ENCODE data around the gene LDOC1.
"Not testable (repeated sequence)": the region's sequence is repeated elsewhere in the genome, so short reads cannot be mapped to it uniquely, and the experiment has no call there.

Gene LDOC1

DNA sequence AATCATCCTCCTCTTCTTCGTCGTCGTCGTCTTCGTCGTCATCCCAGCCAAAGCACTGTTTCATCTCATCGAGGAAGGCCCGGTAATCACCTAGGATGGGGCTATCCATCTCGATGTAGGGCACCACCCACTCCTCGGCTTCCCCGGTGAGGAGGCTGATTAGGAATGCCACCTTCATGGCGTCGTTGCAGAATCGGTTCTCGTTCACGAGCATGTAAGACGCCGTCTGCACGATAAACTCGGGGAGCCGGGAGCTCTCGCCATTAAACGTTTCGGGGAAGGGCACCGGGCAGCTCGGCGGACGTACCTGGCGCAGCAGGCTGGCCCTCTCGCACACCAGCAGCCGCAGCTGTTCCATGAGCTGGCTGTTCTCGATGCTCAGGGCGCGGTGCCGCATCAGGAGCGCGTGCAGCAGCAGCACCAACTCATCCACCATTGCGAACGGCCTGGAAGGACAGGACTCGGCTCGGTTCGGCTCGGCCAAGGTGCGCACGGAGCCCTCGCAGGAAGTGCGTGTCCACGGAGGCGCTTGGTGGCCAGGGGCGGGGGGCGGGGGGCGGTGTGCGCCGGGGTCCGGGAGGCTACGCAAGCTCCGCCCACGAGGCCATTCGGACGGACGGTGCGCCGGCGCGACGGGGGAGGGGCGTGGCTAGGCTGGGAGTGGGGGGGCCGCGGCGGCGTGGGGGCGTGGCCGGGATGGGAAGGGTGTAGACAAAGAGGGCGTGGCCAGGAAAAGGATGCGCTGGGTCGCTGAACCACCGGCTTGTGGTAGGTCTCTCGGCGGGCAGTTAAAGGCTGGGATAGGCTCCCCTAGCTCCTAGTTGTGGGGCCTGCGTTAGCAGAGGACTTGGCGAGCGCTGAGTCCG lies at the start of gene LDOC1:
Gene LDOC1, minus strand, starts transcription at position 544 of the 866 bp plus-strand sequence. Its CDS starts 108 bp downstream, at position 436.
- DNase-seq (ENCODE audit: low read depth): peak; percentile 44

DNA sequence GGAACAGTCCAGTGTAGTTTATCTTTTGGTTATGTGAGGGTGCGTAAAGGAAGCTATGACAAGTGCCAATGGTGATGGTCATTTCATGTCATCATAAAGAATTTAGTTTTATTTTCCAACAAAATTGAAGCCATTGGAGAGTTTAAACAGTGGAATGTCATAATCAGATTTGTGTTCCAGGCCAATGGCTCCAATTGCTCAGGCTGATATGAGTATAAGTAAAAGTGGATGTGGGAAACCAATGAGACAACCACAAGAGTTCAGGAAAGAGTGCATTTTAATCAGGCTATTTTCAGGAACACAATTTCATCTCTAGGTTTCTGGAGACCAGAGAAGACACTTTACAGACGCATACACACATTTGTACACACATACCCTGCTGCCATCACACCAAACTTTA lies 44.7 kb upstream of the LDOC1 start:
- no peak for DNase-seq (ENCODE audit: low read depth)

DNA sequence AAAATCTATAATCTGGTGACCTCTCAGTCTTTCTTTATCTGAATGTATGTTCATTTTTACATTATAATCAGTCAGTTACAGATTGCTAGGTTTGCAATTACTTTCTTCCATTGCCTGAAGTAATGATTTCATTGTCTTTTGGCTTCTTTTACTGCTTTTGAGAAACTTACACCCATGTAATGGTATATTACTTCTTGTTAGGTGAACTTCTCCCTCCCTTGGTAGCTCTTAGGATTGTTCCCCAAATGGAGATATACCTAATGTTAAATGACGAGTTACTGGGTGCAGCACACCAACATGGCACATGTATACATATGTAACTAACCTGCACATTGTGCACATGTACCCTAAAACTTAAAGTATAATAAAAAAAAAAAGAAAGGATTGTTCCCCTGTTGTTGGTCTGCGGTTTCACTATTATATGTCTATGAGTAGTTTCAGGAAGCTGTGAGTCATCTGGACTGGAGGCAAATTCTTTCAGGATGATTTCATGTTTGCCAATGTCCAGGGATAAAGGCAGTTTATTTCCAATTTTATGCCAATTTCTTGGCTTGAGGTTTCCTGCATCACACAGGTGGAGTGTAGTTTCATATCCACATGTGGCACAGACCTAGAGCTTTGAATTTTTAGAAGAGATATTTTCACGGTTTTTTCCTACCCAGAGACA lies 43.5 kb upstream of the LDOC1 start:
- DNase-seq (ENCODE audit: low read depth): peak; percentile 33

DNA sequence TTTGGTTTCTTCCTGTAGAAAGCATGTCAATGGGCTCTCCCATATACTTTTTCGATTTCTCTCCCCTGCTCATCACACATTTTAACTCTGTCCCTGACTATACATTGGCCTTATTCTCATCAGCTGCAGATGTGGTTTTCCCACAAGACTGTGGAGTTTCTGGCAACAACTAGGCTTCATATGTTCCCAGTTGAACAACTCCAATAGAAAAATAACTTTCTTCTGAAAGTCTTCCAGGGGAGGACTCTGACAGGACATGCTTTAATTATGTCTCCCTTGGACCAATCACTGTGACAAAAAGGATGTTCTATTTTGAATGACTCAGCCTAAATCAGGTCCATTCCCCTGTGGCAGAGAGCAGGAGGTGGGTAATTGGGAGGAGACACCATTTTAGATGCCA lies 37.3 kb upstream of the LDOC1 start:
- DNase-seq (ENCODE audit: low read depth): peak; percentile 4

DNA sequence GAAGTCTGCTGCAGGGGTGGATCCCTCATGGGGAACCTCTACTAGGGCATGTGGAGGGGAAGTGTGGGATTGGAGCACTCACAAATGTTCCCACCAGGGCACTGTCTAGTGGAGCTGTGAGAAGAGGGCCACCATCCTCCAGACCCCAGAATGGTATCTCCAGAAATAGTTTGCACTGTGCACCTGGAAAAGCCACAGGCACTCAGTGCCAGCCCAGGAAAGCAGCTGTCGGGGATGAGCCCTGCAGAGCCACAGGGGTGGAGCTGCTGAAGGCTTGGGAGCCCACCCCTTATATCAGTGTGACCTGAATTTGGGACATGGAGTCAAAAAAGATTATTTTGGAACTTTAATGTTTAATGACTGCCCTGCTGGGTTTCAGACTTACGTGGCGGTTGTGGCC lies 25.0 kb upstream of the LDOC1 start:
- no peak for DNase-seq (ENCODE audit: low read depth)

DNA sequence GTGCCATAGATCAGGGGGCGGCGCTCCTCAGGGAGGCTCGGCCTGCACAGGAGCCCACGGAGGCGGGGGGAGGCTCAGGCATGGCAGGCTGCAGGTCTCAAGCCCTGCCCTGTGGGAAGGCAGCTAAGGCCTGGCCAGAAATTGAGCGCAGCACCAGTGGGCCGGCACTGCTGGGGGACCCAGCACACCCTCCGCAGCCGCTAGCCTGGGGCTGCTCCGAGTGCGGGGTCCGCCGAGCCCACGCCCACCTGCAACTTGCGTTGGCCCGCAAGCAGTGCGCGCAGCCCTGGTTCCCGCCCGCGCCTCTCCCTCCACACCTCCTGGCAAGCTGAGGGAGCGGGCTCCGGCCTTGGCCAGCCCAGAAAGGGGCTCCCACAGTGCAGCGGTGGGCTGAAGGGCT lies 11.6 kb upstream of the LDOC1 start:
- not testable (repeated sequence) for DNase-seq (ENCODE audit: low read depth)

DNA sequence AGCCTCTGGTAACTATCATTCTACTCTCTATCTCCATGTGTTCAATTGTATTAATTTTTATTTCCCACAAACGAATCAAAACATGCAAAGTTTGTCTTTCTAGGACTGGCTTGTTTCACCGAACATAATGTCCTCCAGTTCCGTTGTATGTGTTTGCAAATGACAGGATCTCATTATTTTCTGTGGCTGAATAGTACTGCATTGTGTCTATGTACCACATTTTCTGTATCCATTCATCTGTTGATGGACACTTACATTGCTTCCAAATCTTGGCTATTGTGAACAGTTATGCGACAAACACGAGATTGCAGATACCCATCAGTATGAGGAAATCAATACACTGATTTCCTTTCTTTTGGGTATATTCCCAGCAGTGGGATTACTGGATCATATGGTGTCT lies 8.4 kb upstream of the LDOC1 start:
- no peak for DNase-seq (ENCODE audit: low read depth)

DNA sequence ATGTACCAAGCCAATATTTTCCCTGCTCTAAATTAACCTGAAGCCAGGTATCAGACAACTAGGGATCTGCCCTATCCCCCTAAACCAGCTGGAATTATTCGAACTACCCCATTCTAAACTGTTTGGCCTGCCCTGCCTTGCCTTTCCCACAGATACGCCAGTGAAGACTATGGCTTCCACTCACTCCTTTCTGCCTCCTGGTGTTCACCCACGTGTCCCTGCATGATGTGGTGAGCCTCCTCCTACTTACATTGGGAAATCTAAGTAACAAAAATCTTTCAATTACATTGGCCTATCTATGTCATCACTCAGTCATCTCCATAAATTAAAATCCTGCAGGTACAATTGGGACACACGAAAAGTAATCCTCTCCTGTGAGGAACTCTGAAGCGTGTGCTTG lies 6.1 kb upstream of the LDOC1 start:
- DNase-seq (ENCODE audit: low read depth): no peak

DNA sequence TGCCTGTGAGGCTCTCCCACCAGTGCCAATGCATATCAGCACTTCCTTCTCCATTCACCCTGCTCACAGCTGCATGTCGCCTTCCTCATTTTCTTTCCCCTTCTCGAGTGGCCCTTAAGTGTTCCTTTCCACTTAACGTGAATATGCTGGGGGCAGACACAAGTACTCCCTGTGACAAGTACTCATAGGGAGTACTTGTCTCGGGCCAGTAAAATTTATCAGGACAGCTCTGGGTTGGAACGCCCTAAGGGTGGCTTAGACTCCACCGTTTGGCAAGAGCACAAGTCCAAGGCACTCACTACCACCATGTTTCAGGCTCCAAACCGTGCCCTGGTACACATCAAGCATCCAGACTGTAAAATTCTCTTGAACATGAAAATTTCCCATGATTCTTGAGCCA lies 3.9 kb upstream of the LDOC1 start:
- no peak for DNase-seq (ENCODE audit: low read depth)

DNA sequence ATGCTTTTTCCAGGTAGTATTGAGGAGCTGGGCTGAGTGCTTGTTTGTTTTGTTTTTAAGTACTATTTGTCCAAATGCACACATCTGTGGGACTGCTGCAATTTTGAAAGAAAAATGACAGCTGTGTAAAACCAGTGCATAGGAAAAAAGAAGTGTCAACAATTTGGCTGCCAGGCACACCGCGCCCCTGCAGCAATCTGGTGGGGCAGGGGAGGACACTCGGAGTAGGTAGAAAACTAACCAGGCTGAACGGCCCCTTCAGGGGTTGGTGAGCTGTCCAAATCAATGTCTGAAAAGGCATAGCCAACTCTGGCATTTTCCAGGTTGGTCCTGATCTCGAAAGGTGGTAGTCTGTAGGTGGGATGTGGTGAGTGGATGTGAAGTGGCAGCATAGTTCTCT lies 1.1 kb downstream of the LDOC1 start:
- no peak for DNase-seq (ENCODE audit: low read depth)

DNA sequence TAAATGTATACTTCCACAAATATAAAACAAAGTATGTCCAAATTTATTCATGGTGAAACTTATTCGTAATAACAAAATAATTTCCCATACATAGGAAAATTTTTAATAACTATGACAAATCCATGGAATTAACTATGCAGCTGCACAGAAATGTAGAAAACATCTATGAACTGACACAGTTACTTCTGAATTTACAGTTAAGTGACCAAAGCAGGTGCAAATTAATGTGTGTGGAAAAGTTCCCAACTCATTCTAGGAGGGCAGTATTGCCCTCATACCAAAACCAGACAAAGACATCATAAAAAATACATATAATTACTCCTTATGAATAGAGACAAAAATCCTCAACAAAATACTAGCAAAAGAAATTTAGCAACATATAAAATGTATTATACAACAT lies 12.5 kb downstream of the LDOC1 start:
- DNase-seq (ENCODE audit: low read depth): no peak

DNA sequence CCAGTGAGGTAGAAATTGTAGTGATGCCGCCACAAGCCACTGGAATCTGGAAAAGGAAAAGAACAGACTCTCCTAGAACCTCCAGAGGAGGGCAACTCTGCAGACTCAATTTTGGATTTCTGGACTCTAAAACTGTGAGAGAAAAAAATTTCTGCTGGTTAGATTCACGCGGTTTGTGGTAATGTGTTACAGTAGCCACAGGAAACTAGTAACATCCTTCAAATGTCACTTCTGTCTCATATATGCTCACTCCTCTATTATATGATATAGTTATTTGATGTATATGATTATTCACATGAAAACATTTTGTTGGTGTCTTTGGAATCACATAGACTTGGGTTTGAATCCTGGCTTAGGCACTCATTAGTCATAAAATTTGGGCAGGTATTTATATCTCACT lies 18.8 kb downstream of the LDOC1 start:
- no peak for DNase-seq (ENCODE audit: low read depth)

DNA sequence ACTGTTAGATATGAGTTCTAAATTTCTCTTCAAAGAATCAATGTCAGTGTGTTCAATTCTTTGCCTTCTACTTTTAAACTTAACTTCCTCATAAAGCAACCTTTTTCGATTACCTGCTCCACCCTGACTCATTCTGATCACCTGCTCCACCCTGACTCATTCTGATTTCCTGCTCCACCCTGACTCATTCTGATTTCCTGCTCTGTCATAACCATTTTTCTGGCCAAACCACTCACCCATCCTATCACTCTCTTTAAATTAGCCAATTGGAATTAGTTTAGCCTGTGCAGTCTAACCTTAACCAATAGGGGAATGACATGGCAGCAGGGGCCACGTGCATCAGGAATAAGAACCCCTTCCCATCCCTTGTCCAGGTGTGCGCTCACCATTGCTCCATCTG lies 21.7 kb downstream of the LDOC1 start:
- DNase-seq (ENCODE audit: low read depth): not testable (repeated sequence)

DNA sequence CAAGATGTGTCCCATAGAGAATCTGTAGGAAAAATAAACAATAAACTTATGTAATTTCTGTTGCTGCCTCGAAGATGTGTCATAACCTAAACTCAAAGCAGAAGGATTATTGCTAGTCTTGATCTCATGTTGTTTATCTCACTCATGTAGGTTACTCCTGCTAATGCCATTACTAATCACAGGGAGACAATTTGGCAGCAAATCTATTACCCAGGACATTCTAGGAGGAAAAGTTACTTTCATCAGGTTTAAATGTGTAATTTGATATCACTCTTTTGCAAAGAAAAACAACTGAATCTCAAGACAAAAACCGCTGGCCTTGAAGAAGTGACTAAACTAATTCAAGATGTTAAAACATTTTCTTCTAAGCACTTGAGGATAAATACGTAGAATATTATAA lies 34.0 kb downstream of the LDOC1 start:
- DNase-seq (ENCODE audit: low read depth): no peak

DNA sequence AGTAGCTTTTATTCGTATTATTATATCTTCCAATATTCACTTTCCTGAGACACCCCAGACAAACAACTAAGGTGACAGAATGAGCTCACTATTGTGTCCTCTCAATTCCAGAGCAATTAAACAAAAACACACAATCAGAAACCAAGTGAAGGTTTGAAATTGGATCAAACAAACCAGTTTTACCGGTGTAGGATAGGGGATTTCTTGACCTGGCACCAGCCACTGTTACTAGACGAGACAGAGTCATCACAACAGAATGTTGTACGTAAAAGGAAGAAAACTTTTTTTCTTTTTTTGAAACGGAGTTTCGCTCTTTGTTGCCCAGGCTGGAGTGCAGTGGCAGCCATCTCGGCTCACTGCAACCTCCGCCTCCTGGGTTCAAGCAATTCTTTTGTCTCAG lies 43.7 kb downstream of the LDOC1 start:
- DNase-seq (ENCODE audit: low read depth): no peak

DNA sequence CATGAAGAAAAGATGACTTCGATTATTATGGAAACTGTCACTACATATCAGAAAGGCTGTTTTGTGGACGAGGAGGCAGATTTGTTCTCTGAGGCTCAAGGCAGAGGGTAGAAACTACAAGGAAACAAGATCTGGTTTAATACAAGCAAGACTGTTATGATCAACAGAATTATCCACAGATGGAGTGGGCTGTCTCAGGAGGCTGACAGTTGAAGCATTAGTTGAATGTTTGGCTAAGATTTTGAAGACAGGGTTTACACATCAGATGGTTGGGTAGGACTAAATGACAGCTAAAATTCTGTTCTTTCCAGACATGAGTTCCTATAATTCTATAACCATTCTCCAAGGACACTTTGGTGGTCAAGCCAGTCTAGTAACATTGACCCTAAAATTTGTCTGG lies 49.8 kb downstream of the LDOC1 start:
- no peak for DNase-seq (ENCODE audit: low read depth)

Measured in GM04504 (cell line).